Endometrium (tissue), 2 donors: ENCODE data around the gene SLC9A3.

ENCODE experiments used
- FAIRE-seq: peaks from 2 replicates; lab custom pipeline; 2012; peaks lifted over from hg19 to GRCh38; lab: Jason Lieb, UNC
- donor health status: control.
- donor health status: control.

The SLC9A3 gene

GRCh38 chr5:554284-554988 is 30.2 kb upstream of the SLC9A3 start:
- no peak for FAIRE-seq

- no peak for FAIRE-seq
Measured at GRCh38 chr5:553874-554273, 29.6 kb upstream of the SLC9A3 start.

GRCh38 chr5:551406-551805 is 27.2 kb upstream of the SLC9A3 start:
- no peak for FAIRE-seq

GRCh38 chr5:549229-549628 is 25.0 kb upstream of the SLC9A3 start:
- no peak for FAIRE-seq

- FAIRE-seq, result no peak
Measured at GRCh38 chr5:548256-548655, 24.0 kb upstream of the SLC9A3 start.

- no peak for FAIRE-seq
Measured at GRCh38 chr5:547086-547924, 23.1 kb upstream of the SLC9A3 start.

GRCh38 chr5:546376-546908 is 22.2 kb upstream of the SLC9A3 start:
- no peak for FAIRE-seq

- FAIRE-seq, result no peak
Measured at GRCh38 chr5:545641-546375, 21.6 kb upstream of the SLC9A3 start.

GRCh38 chr5:544675-545355 is 20.6 kb upstream of the SLC9A3 start:
- FAIRE-seq, result no peak

GRCh38 chr5:543755-544674 is 19.8 kb upstream of the SLC9A3 start:
- FAIRE-seq, result no peak

GRCh38 chr5:543351-543750 is 19.1 kb upstream of the SLC9A3 start:
- FAIRE-seq, result no peak

- FAIRE-seq, result no peak
Measured at GRCh38 chr5:542319-543311, 18.4 kb upstream of the SLC9A3 start.

GRCh38 chr5:541539-542318 is 17.5 kb upstream of the SLC9A3 start:
- FAIRE-seq, result no peak

- FAIRE-seq, result no peak
Measured at GRCh38 chr5:540906-541538, 16.8 kb upstream of the SLC9A3 start.

GRCh38 chr5:540071-540905 is 16.0 kb upstream of the SLC9A3 start:
- FAIRE-seq, result no peak

GRCh38 chr5:539469-540070 is 15.3 kb upstream of the SLC9A3 start:
- FAIRE-seq, result no peak
